A549 (cell line): ENCODE data around the gene PDP2. TPM values are rescaled to one million over a fixed set of nuclear protein-coding genes. Genes with fewer than 3 reads are reported as not detected.
A peak's percentile ranks its signal among the peaks of the same experiment; 100 is the strongest.

Experiments
- ATAC-seq, 2 experiments: fragments of 200-7000 bp in 1 of 2; fragments of >200 bp in 1 of 2; cut with Nextera tagmentation in 1 of 2; cut with Tn5 transposase in 1 of 2; 3 replicates each; pipeline versions ENCODE4 v1.8.0 to v1.9.1; 2018 to 2020; ENCODE audit warnings: mild to moderate bottlenecking in 1 of 2, moderate library complexity in 1 of 2
- CTCF ChIA-PET: fragments of 300-600 bp; sonication (Branson Sonifier 250); formaldehyde crosslinking; extraction: SDS; loops from one replicate; lab custom pipeline; 2021; ENCODE audit warnings: antibody characterized with exemption, inconsistent platforms; lab: Yijun Ruan, JAX
- POLR2A ChIA-PET: fragments of 350-600 bp; formaldehyde crosslinking; extraction: SDS; loops from one replicate; lab custom pipeline; 2021; ENCODE audit warnings: antibody characterized with exemption, inconsistent platforms; lab: Yijun Ruan, JAX
- DNase-seq, 2 experiments: peaks; one replicate each; pipeline versions ENCODE4 v3.0.0 to v3.0.0-alpha.2; 2011 to 2016; ENCODE audit warnings: low read depth in 1 of 2, low spot score in 1 of 2
- FAIRE-seq: peaks from 2 replicates; lab custom pipeline; 2011; peaks lifted over from hg19 to GRCh38; lab: Jason Lieb, UNC
- H3K27ac ChIP-seq, 2 experiments: fragments of >200 bp; sonication (Bioruptor Twin); formaldehyde crosslinking; 3 replicates each; pipeline ENCODE4 v1.5.1; 2016 to 2017
- H3K4me1 ChIP-seq: fragments of >200 bp; sonication (Bioruptor Twin); formaldehyde crosslinking; 3 replicates; pipeline ENCODE4 v1.6.1; 2016
- H3K4me2 ChIP-seq: fragments of >200 bp; sonication (Bioruptor Twin); formaldehyde crosslinking; 3 replicates; pipeline ENCODE4 v1.6.1; 2016
- H3K4me3 ChIP-seq: fragments of >200 bp; sonication (Bioruptor Twin); formaldehyde crosslinking; 3 replicates; pipeline ENCODE4 v1.5.1; 2016
- H3K9me3 ChIP-seq: fragments of >200 bp; sonication (Bioruptor Twin); formaldehyde crosslinking; 3 replicates; pipeline ENCODE4 v1.6.1; 2016
- CBX8 ChIP-seq: fragments of 200-600 bp; sonication (generic); IDR thresholded peaks from 2 replicates; pipeline ENCODE4 v1.6.1; 2016
- CEBPB ChIP-seq, 2 experiments: fragments of >200 bp in 1 of 2; sonication (Bioruptor Twin) in 1 of 2; formaldehyde crosslinking in 1 of 2; IDR thresholded peaks; 2 replicates each; pipeline ENCODE4 v1.6.1; 2012 to 2016
- CHD4 ChIP-seq: fragments of 200-600 bp; sonication (generic); IDR thresholded peaks from 2 replicates; pipeline ENCODE4 v1.6.1; 2016; ENCODE audit warnings: antibody characterized with exemption, mild to moderate bottlenecking, borderline replicate concordance
- CTCF ChIP-seq: fragments of >200 bp; sonication (Bioruptor Twin); formaldehyde crosslinking; IDR thresholded peaks from 3 replicates; pipeline ENCODE4 v1.5.1; 2016
- E2F6 ChIP-seq: IDR thresholded peaks from 2 replicates; pipeline ENCODE4 v1.6.1; 2012; ENCODE audit warnings: low read depth, borderline replicate concordance
- ELK1 ChIP-seq: fragments of 150-350 bp; IDR thresholded peaks from 2 replicates; pipeline ENCODE4 v1.6.1; 2014; ENCODE audit warnings: low read depth, mild to moderate bottlenecking, low read length
- ESRRA ChIP-seq: fragments of 150-350 bp; IDR thresholded peaks from 2 replicates; pipeline ENCODE4 v1.6.1; 2014; ENCODE audit warnings: mild to moderate bottlenecking, low read length, borderline replicate concordance
- GATA3 ChIP-seq: IDR thresholded peaks from 2 replicates; pipeline ENCODE4 v1.6.1; 2012; ENCODE audit warnings: borderline replicate concordance
- HMGXB4 ChIP-seq: fragments of 250-450 bp; sonication (Bioruptor Pico); IDR thresholded peaks from 2 replicates; pipeline ENCODE4 v1.5.0; 2021; ENCODE audit warnings: mild to moderate bottlenecking, moderate library complexity, borderline replicate concordance
- HOXA7 ChIP-seq: fragments of 250-450 bp; sonication (Bioruptor Pico); IDR thresholded peaks from 2 replicates; pipeline ENCODE4 v1.5.0; 2020; ENCODE audit warnings: mild to moderate bottlenecking, moderate library complexity
- HOXB13 ChIP-seq: fragments of 250-450 bp; sonication (Bioruptor Pico); IDR thresholded peaks from 2 replicates; pipeline ENCODE4 v1.5.0; 2020; ENCODE audit warnings: low read depth, mild to moderate bottlenecking, moderate library complexity
- HOXB5 ChIP-seq: fragments of 250-450 bp; sonication (Bioruptor Pico); IDR thresholded peaks from 2 replicates; pipeline ENCODE4 v1.5.0; 2020; ENCODE audit warnings: mild to moderate bottlenecking, moderate library complexity
- JUN ChIP-seq, 2 experiments: fragments of >200 bp; sonication (Bioruptor Twin); formaldehyde crosslinking; IDR thresholded peaks; 2 replicates in 1 of 2; 3 replicates in 1 of 2; pipeline ENCODE4 v1.6.1; 2016 to 2017
- KDM1A ChIP-seq: fragments of 200-600 bp; sonication (generic); IDR thresholded peaks from 2 replicates; pipeline ENCODE4 v1.6.1; 2016; ENCODE audit warnings: low read depth, mild to moderate bottlenecking
- KDM5A ChIP-seq: fragments of 200-600 bp; sonication (generic); IDR thresholded peaks from 2 replicates; pipeline ENCODE4 v1.6.1; 2016; ENCODE audit warnings: antibody characterized with exemption, mild to moderate bottlenecking
- MAX ChIP-seq: IDR thresholded peaks from 2 replicates; pipeline ENCODE4 v1.6.1; 2012
- MYC ChIP-seq: IDR thresholded peaks from 2 replicates; pipeline ENCODE4 v1.6.1; 2012; ENCODE audit warnings: mild to moderate bottlenecking, inconsistent platforms, low read length, improper control_type of control experiment, borderline replicate concordance
- NPAS2 ChIP-seq: fragments of 250-450 bp; sonication (Bioruptor Pico); IDR thresholded peaks from 2 replicates; pipeline ENCODE4 v1.8.0; 2022; ENCODE audit warnings: mild to moderate bottlenecking, moderate library complexity, borderline replicate concordance
- PHF8 ChIP-seq: fragments of 200-600 bp; sonication (generic); IDR thresholded peaks from 2 replicates; pipeline ENCODE4 v1.6.1; 2016; ENCODE audit warnings: low read depth, mild to moderate bottlenecking, antibody characterized with exemption, moderate library complexity, borderline replicate concordance
- POLR2AphosphoS2 ChIP-seq: conservative IDR thresholded peaks from 2 replicates; pipeline ENCODE4 v1.6.1; 2012; ENCODE audit warnings: low read length, improper control_type of control experiment, inconsistent platforms
- RCOR1 ChIP-seq: fragments of 150-350 bp; IDR thresholded peaks from 2 replicates; pipeline ENCODE4 v1.6.1; 2014; ENCODE audit warnings: antibody characterized with exemption, low read length, low read depth
- REST ChIP-seq: fragments of 200-600 bp; sonication (generic); IDR thresholded peaks from 2 replicates; pipeline ENCODE4 v1.6.1; 2016; ENCODE audit warnings: antibody characterized with exemption, mild to moderate bottlenecking, moderate library complexity
- SMC3 ChIP-seq: fragments of >200 bp; sonication (Bioruptor Twin); formaldehyde crosslinking; IDR thresholded peaks from 3 replicates; pipeline ENCODE4 v1.6.1; 2018; ENCODE audit warnings: inconsistent platforms
- ZC3H11A ChIP-seq: fragments of 450-650 bp; IDR thresholded peaks from 2 replicates; pipeline ENCODE4 v1.6.1; 2014; ENCODE audit warnings: antibody characterized with exemption, mild to moderate bottlenecking
- ZFP36 ChIP-seq: fragments of 450-650 bp; IDR thresholded peaks from 2 replicates; pipeline ENCODE4 v1.6.1; 2014; ENCODE audit warnings: borderline replicate concordance; ENCODE audit not compliant: partially characterized antibody
- ZNF302 ChIP-seq: fragments of 250-450 bp; sonication (Bioruptor Pico); IDR thresholded peaks from 2 replicates; pipeline ENCODE4 v1.9.0; 2021; ENCODE audit warnings: inconsistent platforms, mild to moderate bottlenecking, moderate library complexity
- ZSCAN20 ChIP-seq: fragments of 250-450 bp; sonication (Bioruptor Pico); IDR thresholded peaks from 2 replicates; pipeline ENCODE4 v1.8.0; 2022; ENCODE audit warnings: mild to moderate bottlenecking, moderate library complexity
- WGBS: methylation state at CpG from one replicate; pipeline ENCODE4 v1.1.6; 2017; ENCODE audit errors: missing lambda C conversion rate; 5-methylcytosine and 5-hydroxymethylcytosine counted together
- polyA plus RNA-seq, 4 experiments: library from polyadenylated mRNA; depleted of rRNA in 3 of 4; stranded (reverse); fragments of >200 nt; fragmentation: RNase III in 1 of 4; extraction: RNeasy Plus Mini Kit Qiagen cat#74134 plus additional on column Dnase treatment in 1 of 4; gene quantifications; 2 replicates in 3 of 4; 3 replicates in 1 of 4; pipeline ENCODE4 v1.2.3, GENCODE V29; 2011 to 2017

Gene PDP2
- polyA plus RNA-seq, 2 of the 4 experiments (the other 2 are of a cell fraction) = 10.0 to 10.5 TPM

- no peak overlapping the region for H3K4me3 ChIP-seq
- WGBS = 80% methylated on average over 5 of the region's 7 CpGs
- ChIA-PET POLR2A (no interaction called here), CTCF (interaction anchor here (1.4 to 40.8 kb wide), 5 partner anchors 2 to 254 kb away, joined by 3 to 837 read pairs (median 4); partner anchors contain the start of genes CDH16, PDP2 and RRAD)
- FAIRE-seq (no peak), ATAC-seq (0 out of 6 replicates have a peak, but pooled peaks of 1 of the 2 experiments have one; percentile 13), DNase-seq (no peak)
- peak overlapping the region; percentile 64; the same call in 2 of the 3 replicates for H3K4me2 ChIP-seq
- H3K4me1 ChIP-seq = peaks cover 28% of the 10 kb centered on the region
- H3K27ac ChIP-seq = peak overlapping the region; percentile 67 to 79; a peak in 5 of 6 replicates
- TF ChIP-seq HOXB13 = no peak
- no peak for TF ChIP-seq KDM1A
- TF ChIP-seq ELK1 = no peak
- no peak for TF ChIP-seq SMC3
- no peak for TF ChIP-seq MYC
- TF ChIP-seq E2F6 = no peak
- TF ChIP-seq KDM5A = no peak
- no peak for TF ChIP-seq ZSCAN20 (CRISPR knock-in tag)
- no peak for TF ChIP-seq CTCF
- no peak for TF ChIP-seq HMGXB4 (CRISPR knock-in tag)
- no peak for TF ChIP-seq HOXB5 (CRISPR knock-in tag)
- TF ChIP-seq ZC3H11A = no peak
- TF ChIP-seq MAX = no peak
- TF ChIP-seq CBX8 = no peak
- TF ChIP-seq ZNF302 = no peak
- no peak for TF ChIP-seq GATA3
- TF ChIP-seq PHF8 = no peak
- TF ChIP-seq NPAS2 = no peak
- TF ChIP-seq ESRRA = no peak
- H3K9me3 ChIP-seq = no peaks in the 10 kb centered on the region
Observed at GRCh38 chr16:66900721-66901441, 20.6 kb downstream of the PDP2 start.

GRCh38 chr16:66901626-66902025 is 21.3 kb downstream of the PDP2 start:
- FAIRE-seq (no peak), DNase-seq (no peak), ATAC-seq (no peak)
- H3K9me3 ChIP-seq = no peaks in the 10 kb centered on the region
- H3K27ac ChIP-seq = peak overlapping the region in 1 of 2 experiments; percentile 79; a peak in 2 of 6 replicates
- no peak overlapping the region for H3K4me2 ChIP-seq
- no peak overlapping the region for H3K4me3 ChIP-seq
- WGBS = 91% methylated on average over 10 of the region's 10 CpGs
- ChIA-PET POLR2A (no interaction called here), CTCF (interaction anchor here (0.6 to 40.8 kb wide), 3 partner anchors 2 to 371 kb away, joined by 3 to 837 read pairs (median 837); partner anchors contain the start of genes CDH16, PDP2 and RRAD)
- H3K4me1 ChIP-seq = peaks cover 28% of the 10 kb centered on the region
- TF ChIP-seq RCOR1 (no peak), ZFP36 (no peak), HOXB5 (CRISPR knock-in tag) (no peak), CEBPB (IDR thresholded peaks at IDR 0.05) (no peak), JUN (IDR thresholded peaks at IDR 0.05) (no peak), CHD4 (no peak), POLR2AphosphoS2 (no peak), MYC (no peak), REST (no peak), ZSCAN20 (CRISPR knock-in tag) (no peak), HOXA7 (CRISPR knock-in tag) (no peak), MAX (no peak)
